Measurements from ENCODE around the gene LOX.

LOX gene

GRCh38 chr5:122078116-122079110, at the start of gene LOX:
TSS of gene LOX (minus strand) at chr5:122078259. CDS start at chr5:122077985, 274 bp downstream.
- intact Hi-C loops (cut with DNase I) = no loop called here
- DNase-seq = peak in 18 of 42 donors; percentile 1 to 43 (median 12)

DNA sequence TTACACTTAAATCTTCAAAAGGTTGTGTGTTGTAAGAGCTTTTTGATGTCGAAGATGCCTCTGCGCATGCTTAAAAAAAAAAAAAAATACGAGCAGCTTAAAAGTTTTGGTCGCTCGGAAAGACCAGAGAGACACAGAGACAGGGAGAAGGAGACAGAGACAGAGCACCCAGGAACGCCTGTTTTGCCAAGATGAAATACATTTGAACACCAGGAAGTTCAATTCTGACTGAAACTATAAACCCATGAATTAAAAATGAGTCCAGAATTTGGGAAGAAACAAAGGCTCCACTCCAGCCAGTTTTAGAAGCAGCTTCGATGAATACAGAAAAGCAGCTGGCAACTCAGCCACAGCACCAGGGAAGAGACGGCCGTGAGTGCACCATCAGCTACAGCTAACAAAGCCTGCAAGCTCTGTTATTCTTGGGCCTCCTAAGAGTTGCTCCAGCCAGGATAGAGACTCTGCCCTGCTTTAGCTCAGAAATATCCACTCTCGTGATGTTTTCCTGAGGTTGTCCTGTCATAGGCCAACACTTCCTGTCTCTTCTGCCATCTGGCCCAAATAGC, 48.8 kb upstream of the LOX start:
- peak in 17 of 42 donors; percentile 1 to 48 (median 8) for DNase-seq
- intact Hi-C loops (cut with DNase I) = no loop called here

DNA sequence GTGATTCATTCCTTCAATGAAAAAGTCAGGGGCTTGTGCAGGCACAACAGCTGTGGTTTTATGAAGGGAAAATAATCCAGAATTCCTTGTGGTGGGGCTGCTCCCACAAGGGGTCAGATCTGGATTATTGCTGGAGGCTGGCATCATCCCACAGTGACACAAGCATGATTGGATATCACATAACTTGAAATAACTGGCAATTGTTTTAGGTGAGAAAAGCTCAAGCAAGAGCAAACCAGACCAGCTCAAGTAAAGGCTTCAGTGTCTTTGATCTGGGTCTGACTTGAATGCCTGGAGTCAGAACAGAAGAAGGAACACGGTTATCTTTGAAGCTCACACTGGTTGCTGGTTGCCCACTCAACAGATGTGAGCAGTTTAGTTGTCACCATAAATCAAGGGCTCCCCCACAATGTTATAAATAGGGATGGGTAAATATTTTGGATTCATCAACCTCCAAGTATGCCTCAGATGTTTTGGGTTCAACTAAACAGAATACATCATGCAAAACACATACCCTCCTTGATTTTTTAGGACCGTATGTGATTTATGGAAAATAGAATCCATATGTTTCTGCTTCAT, 48.2 kb upstream of the LOX start:
- DNase-seq = no peak
- intact Hi-C loops (cut with DNase I) = no loop called here

GRCh38 chr5:122124766-122125165, 46.7 kb upstream of the LOX start:
- intact Hi-C loops (cut with DNase I) = no loop called here
- no peak for DNase-seq

DNA sequence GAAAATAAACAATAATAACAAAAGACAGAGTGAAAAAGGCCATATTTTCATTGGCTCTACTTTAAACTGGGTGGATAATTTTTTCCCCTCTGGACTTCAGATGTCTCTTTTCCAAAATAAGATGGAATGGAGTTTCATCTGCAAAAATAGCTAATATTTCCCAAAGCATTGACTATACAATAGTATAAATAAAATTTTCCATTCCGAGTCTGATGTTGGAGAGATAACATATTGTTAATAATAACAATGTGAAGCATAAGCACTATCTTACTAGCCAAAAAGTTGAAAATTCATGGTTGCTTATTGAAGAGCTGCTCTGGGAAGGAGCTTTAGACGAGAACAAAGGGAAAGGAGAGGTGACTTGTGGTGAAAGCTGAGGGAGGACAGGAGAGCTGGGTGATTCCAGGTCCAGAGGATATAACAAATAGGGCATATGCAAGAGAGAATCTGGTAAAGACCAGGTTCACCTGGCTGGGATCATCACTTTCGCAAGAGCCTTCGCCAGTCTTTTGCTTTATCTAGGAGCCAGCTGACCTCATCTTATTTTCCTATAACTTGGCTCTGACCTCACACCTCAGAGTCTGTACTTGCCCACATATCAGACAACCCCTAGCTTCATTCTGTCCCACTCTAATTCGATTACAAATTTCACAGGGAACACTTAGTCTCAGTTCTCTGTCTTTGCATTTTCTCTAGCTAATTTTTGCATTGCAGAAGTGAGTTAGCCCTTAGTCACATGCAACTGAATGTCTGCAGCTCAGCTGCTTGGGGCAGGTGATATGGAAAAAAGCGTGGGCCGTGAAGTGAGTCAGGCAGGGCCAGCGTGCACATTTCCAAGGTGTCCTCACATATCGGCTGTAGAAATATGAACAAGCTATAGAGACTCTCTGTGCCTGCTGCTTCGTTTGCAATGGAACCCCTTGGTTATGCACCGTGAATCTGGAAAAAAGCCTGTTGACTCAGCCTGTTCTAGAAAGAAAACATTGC, 43.7 kb upstream of the LOX start:
- DNase-seq = no peak
- intact Hi-C loops (cut with DNase I) = no loop called here

- DNase-seq = no peak
- intact Hi-C loops (cut with DNase I) = no loop called here
Observed at GRCh38 chr5:122120957-122121356, 42.9 kb upstream of the LOX start.

DNA sequence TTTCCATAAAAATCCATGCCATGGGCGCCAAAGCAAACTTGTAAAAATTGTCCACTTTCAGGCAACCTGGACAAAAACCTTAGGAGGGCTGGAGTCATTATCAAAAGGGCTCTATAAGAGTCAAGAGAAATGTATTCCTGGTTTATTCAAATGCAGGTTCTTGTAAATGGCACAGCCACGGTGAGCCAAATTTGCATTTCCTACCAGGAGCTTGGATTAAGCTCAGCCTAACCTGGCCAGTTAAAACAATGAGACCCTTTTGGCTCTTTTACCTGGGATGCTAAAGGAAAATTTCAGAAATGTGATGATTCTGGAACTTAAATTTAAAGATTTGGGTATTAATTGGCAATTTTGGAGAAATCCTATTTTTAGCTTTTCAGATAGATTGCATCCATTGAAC, 42.4 kb upstream of the LOX start:
- DNase-seq = no peak

DNA sequence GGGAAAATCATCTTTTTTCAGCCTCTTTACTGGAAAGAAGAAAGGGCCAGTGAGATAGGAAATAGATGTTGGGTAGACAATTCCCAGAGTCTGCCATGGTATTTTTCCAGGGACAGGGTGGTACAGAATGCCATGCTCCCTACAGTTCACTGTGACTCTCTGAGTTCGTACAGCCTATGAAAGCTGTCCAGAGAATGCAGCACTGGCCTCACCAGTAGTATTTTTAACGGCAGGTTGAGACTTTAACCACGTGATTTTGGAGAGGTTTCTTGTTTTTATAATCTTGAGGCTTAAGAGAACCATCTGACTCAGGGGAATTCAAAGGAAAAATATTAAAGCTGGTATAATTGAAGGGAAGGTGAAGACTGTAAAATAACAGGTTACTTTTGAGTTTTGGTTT, 41.1 kb upstream of the LOX start:
- no peak for DNase-seq
- intact Hi-C loops (cut with DNase I) = no loop called here

More for the DNA sequence above, 42.4 kb upstream of the LOX start:
- intact Hi-C loops (cut with DNase I) = no loop called here

DNA sequence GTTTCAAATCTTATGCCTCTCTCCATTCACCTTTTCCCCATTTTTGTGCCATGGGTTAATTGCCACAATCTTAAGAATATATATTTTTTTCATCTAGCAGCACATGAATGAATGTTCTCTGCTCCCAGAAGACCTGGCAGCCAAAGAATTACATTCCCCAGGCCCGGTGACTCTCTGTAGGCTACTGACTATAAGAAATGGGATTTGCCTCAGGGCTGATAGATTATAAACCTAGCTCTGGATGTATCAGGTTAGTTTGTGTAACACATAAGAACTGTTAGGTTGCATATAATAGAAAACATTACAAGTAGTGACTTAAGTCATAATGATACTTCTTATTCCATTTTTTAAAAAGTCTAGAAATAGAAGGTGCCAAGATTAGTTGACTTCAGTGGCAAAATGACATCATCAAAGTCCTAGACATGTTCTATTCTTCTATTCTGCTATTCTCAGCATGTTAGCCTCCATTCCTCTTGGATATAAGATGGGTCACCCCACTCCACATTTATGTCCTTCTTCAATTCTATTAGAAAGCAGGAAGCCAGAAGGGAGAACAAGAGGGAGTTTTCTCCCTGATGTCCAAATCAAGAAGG, 40.4 kb upstream of the LOX start:
- intact Hi-C loops (cut with DNase I) = no loop called here
- no peak for DNase-seq

GRCh38 chr5:122114501-122114900, 36.4 kb upstream of the LOX start:
- intact Hi-C loops (cut with DNase I) = no loop called here
- no peak for DNase-seq

GRCh38 chr5:122112733-122113558, 34.9 kb upstream of the LOX start:
- no peak for DNase-seq
- intact Hi-C loops (cut with DNase I) = no loop called here

DNA sequence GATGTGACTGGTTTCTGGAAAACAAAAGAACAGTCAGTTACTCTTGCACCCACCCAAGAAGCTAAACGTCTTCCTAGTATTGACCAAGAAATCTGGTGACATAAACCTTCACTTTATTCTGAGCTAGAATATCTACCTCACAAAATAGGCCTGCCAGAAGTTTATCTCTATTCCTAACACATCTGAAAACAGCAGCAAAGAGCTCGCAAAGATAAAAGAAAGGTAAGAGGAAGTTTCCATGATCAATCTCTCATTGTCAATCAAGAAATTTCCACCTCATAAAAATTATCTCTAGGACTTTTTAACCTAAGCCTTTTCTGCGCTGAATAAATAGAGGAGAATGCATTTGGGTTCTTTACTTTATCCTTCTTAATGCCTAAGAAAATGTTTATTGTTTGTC, 34.0 kb upstream of the LOX start:
- intact Hi-C loops (cut with DNase I) = no loop called here
- no peak for DNase-seq

DNA sequence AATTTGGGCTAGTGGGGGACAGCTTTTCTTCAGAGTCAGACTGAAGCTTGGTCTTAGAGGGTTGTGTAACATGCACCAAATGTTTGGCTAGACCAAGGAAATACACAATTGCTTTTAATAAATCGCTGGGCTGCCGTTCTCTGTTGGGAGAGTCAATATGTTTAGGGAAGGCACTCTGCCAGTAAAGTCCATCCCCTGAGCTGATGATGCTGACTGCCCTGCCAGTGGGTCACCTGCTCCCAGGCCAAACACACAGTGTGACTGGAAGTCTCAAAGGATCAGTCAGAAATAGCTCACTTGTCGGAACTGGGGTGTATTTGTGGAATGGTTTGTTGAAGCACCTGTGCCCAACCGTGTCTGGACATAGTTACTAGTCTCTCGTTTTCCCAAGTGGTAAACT, 33.4 kb upstream of the LOX start:
- intact Hi-C loops (cut with DNase I) = no loop called here
- no peak for DNase-seq

DNA sequence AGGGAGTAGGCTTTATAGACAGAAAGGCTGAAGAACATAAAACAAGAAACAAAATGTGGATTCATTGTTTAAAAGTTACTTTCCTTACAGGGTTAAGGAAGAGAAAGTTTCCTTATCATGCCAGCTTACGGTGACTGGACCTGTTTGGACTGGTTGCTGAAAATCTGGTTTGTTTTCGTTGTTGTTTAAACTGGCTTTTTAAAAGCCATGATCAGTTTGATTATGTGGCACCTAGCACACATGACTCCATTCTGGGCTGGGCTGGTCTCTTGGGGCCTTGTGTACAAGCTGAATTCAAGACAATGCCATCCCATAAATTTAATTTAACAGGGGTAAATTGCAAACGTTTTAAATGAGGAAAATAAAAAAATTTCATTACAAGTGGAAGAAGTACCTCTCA, 32.9 kb upstream of the LOX start:
- DNase-seq = no peak
- intact Hi-C loops (cut with DNase I) = no loop called here

DNA sequence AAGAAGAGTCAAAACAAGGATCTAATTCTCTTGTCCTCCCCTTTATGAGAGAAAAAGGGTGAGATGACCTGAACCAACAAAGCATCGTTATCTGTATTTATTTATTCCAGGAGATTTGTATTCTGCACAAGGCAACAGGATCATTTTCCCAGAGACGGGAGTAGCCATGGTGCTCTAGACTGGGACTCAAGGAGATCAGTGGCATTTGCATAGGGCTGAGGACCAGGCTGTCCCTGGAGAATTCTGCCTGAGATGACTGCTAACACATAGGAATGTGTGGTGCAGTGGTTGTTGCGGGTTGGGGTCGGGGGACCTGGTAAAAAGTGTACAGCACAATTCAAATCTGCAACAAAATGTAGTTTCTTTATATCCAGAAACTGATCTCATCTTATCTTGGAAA, 29.0 kb upstream of the LOX start:
- no peak for DNase-seq
- intact Hi-C loops (cut with DNase I) = no loop called here

DNA sequence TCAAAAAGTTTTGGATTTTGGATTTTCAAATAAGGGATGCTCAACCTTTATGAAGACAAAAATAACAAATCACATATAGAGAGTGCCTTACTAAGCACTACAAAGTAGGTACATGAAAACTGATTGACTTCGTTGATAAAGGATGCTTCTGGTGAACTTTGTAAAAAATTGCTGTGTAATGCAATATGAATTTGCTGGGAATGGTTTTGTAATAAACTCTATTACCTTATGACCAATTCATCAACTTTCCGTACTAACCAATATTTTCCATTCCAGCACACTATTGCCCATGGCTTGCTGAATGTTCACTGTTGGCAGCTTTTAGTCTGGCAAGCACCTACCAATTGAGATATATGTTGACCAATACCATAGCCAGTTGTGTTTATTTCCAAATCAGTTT, 27.9 kb upstream of the LOX start:
- intact Hi-C loops (cut with DNase I) = no loop called here
- no peak for DNase-seq

GRCh38 chr5:122102825-122103224, 24.8 kb upstream of the LOX start:
- intact Hi-C loops (cut with DNase I) = no loop called here

More at GRCh38 chr5:122102825-122103224, 24.8 kb upstream of the LOX start:
- DNase-seq = no peak

Measured in head of caudate nucleus (tissue), 42 donors.